Caco-2 (cell line): ENCODE data around the gene BCAS3. TPM values are rescaled to one million over a fixed set of nuclear protein-coding genes. Genes with fewer than 3 reads are reported as not detected.

Experiments
- BruUV-seq: library from RNA; stranded (reverse); fragments of 400-500 nt; replicated peaks from 2 replicates; lab custom pipeline; 2021; lab: Mats Ljungman, UMichigan
- CTCF ChIA-PET: fragments of 300-600 bp; sonication (Branson Sonifier 250); formaldehyde crosslinking; loops from one replicate; lab custom pipeline; 2022; ENCODE audit warnings: antibody characterized with exemption; lab: Charles Lee
- POLR2A ChIA-PET: fragments of 300-600 bp; sonication (Branson Sonifier 250); formaldehyde crosslinking; loops from one replicate; lab custom pipeline; 2022; ENCODE audit warnings: antibody characterized with exemption; lab: Charles Lee
- DNase-seq, 2 experiments: peaks; one replicate each; pipeline versions ENCODE4 v3.0.0 to v3.0.0-alpha.2; 2020 to 2022
- H3K27me3 ChIP-seq: replicated peaks from 2 replicates; pipeline ENCODE4 v1.6.0; 2011; ENCODE audit warnings: low read length; ENCODE audit not compliant: control insufficient read depth, insufficient read depth
- H3K36me3 ChIP-seq: 2 replicates; pipeline ENCODE4 v1.5.1; 2011; ENCODE audit warnings: low read length; ENCODE audit not compliant: control insufficient read depth, insufficient read depth
- H3K4me1 ChIP-seq: fragments of 250-450 bp; sonication (Bioruptor Pico); 2 replicates; pipeline ENCODE4 v1.5.1; 2020; ENCODE audit warnings: mild to moderate bottlenecking
- H3K4me3 ChIP-seq: 2 replicates; pipeline ENCODE4 v1.5.1; 2011; ENCODE audit warnings: low read depth, mild to moderate bottlenecking, control low read depth, low read length
- H3K9me3 ChIP-seq: fragments of 250-450 bp; sonication (Bioruptor Pico); 2 replicates; pipeline ENCODE4 v1.5.1; 2020; ENCODE audit warnings: mild to moderate bottlenecking, moderate library complexity
- H3K27ac Mint-ChIP-seq: one replicate; pipeline ENCODE4 v1.8.0; 2022; ENCODE audit warnings: mixed read lengths; ENCODE audit not compliant: unreplicated experiment
- H3K27me3 Mint-ChIP-seq: one replicate; pipeline ENCODE4 v1.8.0; 2022; ENCODE audit warnings: mixed read lengths; ENCODE audit not compliant: insufficient read depth, unreplicated experiment
- H3K36me3 Mint-ChIP-seq: one replicate; pipeline ENCODE4 v1.8.0; 2022; ENCODE audit warnings: mild to moderate bottlenecking, mixed read lengths; ENCODE audit not compliant: insufficient read depth, unreplicated experiment
- H3K4me1 Mint-ChIP-seq: one replicate; pipeline ENCODE4 v1.8.0; 2022; ENCODE audit warnings: low read depth, mixed read lengths; ENCODE audit not compliant: unreplicated experiment
- H3K4me3 Mint-ChIP-seq: one replicate; pipeline ENCODE4 v1.8.0; 2022; ENCODE audit warnings: mild to moderate bottlenecking, moderate library complexity, mixed read lengths; ENCODE audit not compliant: unreplicated experiment
- H3K9me3 Mint-ChIP-seq: one replicate; pipeline ENCODE4 v1.8.0; 2022; ENCODE audit warnings: mixed read lengths; ENCODE audit not compliant: unreplicated experiment
- intact Hi-C: fragments of 100-400 bp; cut with micrococcal nuclease; formaldehyde crosslinking; loops from one replicate; pipeline ENCODE4 v1.10.0; 2022; ENCODE audit not compliant: unreplicated experiment
- total RNA-seq: library from RNA; stranded (reverse); gene quantifications from 2 replicates; pipeline ENCODE4 v1.2.3, GENCODE V29; 2022
- TF ChIP-seq, protein P1 (sequence below), 2 experiments: fragments of 200-600 bp in 1 of 2; IDR thresholded peaks; 1 replicate in 1 of 2; 2 replicates in 1 of 2; pipeline versions ENCODE4 v1.5.1 to v1.8.0; 2011 to 2022; ENCODE audit warnings: antibody characterized with exemption in 1 of 2, control low read depth in 1 of 2, inconsistent platforms in 1 of 2, low read depth in 1 of 2, low read length in 1 of 2, mild to moderate bottlenecking in 1 of 2, moderate library complexity in 1 of 2; ENCODE audit not compliant: insufficient read depth in 1 of 2, severe bottlenecking in 1 of 2, unreplicated experiment in 1 of 2

The BCAS3 gene
- total RNA-seq, 1 experiment from 2014 or later = 44.1 TPM

DNA sequence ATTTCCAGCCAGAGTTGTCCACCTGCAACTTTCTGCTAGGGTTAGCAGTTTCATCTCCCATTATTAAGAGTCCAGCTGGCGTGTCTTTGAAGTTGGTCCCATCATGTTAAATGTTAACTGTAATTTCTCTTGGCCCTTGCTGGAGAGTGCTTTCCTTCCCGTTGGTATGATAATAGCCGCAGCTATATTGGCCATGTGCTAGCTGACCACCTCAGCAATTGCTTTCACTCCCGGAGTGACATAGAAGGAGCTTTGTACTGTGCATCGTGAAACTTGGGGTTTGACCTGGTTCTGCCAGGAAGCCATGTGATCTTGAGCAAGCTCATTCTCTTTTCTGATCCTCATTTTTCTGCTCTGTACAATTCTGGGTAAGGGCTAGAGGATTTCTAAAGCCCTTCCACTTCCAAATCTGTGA lies 641.0 kb downstream of the BCAS3 start:
- H3K4me1 Mint-ChIP-seq = peaks cover under 1% of the 10 kb centered on the region
- Histone ChIP-seq H3K36me3 (no peaks in the 10 kb centered on the region), H3K4me3 (no peak overlapping the region), H3K27me3 (no peaks in the 10 kb centered on the region), H3K9me3 (no peaks in the 10 kb centered on the region), H3K4me1 (peaks cover 2% of the 10 kb centered on the region)
- no peaks in the 10 kb centered on the region for H3K27me3 Mint-ChIP-seq
- H3K36me3 Mint-ChIP-seq = no peaks in the 10 kb centered on the region
- no peak overlapping the region for H3K27ac Mint-ChIP-seq
- ChIA-PET POLR2A (no interaction called here), CTCF (no interaction called here)
- BruUV-seq = no TSS peak
- H3K9me3 Mint-ChIP-seq = no peaks in the 10 kb centered on the region
- DNase-seq = no peak
- no peak overlapping the region for H3K4me3 Mint-ChIP-seq
- TF ChIP-seq, protein P1, sequence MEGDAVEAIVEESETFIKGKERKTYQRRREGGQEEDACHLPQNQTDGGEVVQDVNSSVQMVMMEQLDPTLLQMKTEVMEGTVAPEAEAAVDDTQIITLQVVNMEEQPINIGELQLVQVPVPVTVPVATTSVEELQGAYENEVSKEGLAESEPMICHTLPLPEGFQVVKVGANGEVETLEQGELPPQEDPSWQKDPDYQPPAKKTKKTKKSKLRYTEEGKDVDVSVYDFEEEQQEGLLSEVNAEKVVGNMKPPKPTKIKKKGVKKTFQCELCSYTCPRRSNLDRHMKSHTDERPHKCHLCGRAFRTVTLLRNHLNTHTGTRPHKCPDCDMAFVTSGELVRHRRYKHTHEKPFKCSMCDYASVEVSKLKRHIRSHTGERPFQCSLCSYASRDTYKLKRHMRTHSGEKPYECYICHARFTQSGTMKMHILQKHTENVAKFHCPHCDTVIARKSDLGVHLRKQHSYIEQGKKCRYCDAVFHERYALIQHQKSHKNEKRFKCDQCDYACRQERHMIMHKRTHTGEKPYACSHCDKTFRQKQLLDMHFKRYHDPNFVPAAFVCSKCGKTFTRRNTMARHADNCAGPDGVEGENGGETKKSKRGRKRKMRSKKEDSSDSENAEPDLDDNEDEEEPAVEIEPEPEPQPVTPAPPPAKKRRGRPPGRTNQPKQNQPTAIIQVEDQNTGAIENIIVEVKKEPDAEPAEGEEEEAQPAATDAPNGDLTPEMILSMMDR (IDR thresholded peaks at IDR 0.05; ENCODE audit: insufficient read depth in 1 of 2, low read depth in 1 of 2, low read length in 1 of 2, severe bottlenecking in 1 of 2, unreplicated experiment in 1 of 2) = no peak
- intact Hi-C loops = no loop called here

DNA sequence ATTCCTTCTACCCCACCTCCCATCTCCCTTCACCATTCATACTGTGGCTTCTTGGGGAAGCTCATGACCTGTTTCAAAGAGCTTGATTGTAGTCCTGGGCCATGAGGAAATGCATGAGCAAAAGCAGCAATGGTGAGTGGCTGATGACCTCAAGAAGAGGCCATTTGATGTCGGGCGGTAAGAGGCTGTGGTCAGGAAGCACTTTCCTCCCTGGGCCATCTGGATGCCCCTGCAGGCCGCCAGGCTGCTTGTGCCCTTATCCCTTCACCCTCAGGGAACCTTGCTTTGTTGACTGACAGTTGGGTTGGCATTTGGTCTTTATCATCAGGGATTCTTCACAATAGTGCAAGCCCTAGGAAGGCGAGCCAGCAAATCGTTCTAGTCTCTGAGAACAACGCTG lies 643.7 kb downstream of the BCAS3 start:
- Mint-ChIP-seq H3K4me3 (no peak overlapping the region), H3K27ac (no peak overlapping the region), H3K27me3 (no peaks in the 10 kb centered on the region), H3K9me3 (no peaks in the 10 kb centered on the region), H3K36me3 (no peaks in the 10 kb centered on the region), H3K4me1 (peaks cover 6% of the 10 kb centered on the region)
- no peaks in the 10 kb centered on the region for H3K27me3 ChIP-seq
- CTCF ChIA-PET = no interaction called here
- POLR2A ChIA-PET = no interaction called here
- TF ChIP-seq, protein P1 (IDR thresholded peaks at IDR 0.05; ENCODE audit: insufficient read depth in 1 of 2, low read depth in 1 of 2, low read length in 1 of 2, severe bottlenecking in 1 of 2, unreplicated experiment in 1 of 2) = no peak
- H3K36me3 ChIP-seq = no peaks in the 10 kb centered on the region
- no TSS peak for BruUV-seq
- no peak overlapping the region for H3K4me3 ChIP-seq
- no peaks in the 10 kb centered on the region for H3K9me3 ChIP-seq
- H3K4me1 ChIP-seq = peaks cover 5% of the 10 kb centered on the region; the same call in 1 of the 2 replicates
- intact Hi-C loops = no loop called here
- DNase-seq = no peak

DNA sequence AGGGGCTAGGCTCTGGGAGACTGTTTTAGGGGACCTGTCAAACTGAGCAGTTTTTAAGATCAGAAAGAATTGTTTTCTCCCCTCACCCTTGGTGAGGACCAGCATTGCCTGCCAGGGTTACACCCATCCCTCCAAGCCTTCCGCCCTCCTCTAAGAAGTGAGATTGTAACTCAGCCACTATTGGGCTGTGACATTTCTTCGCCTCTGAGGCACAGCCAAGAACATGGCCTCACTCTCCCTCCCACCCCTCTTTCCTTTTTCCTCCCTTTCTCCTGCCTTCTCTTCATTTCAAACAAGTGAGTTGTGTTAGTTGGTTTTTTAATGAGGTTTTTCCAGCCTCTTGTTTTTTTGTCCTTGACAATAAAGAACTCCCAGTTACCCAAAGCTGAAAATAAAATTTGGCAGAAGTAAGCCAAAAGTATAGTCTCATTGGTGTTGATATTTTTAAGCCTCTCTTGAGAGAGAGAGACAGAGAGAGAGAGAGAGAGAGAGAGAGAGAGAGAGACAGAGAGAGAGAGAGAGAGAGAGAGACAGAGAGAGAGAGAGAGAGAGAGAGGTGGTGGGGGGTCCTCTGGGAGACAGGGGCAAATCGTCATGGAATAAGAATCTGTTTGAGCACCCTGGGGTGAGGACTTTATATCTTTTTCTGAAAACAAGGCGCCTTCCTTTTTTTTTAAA lies 644.8 kb downstream of the BCAS3 start:
- H3K9me3 ChIP-seq = no peaks in the 10 kb centered on the region
- no peak overlapping the region for H3K4me3 ChIP-seq
- H3K36me3 Mint-ChIP-seq = no peaks in the 10 kb centered on the region
- CTCF ChIA-PET = no interaction called here
- H3K4me3 Mint-ChIP-seq = no peak overlapping the region
- peaks cover 6% of the 10 kb centered on the region for H3K4me1 Mint-ChIP-seq
- no peak overlapping the region for H3K27ac Mint-ChIP-seq
- DNase-seq = no peak
- peaks cover 5% of the 10 kb centered on the region; the same call in 1 of the 2 replicates for H3K4me1 ChIP-seq
- intact Hi-C loops = no loop called here
- no peaks in the 10 kb centered on the region for H3K27me3 Mint-ChIP-seq
- no peaks in the 10 kb centered on the region for H3K27me3 ChIP-seq
- no peaks in the 10 kb centered on the region for H3K9me3 Mint-ChIP-seq
- TF ChIP-seq, protein P1 (IDR thresholded peaks at IDR 0.05; ENCODE audit: insufficient read depth in 1 of 2, low read depth in 1 of 2, low read length in 1 of 2, severe bottlenecking in 1 of 2, unreplicated experiment in 1 of 2) = no peak
- no peaks in the 10 kb centered on the region for H3K36me3 ChIP-seq
- POLR2A ChIA-PET = interaction anchor here (0.7 kb wide), 1 partner anchor 69 kb away, joined by 6 read pairs; no protein-coding TSS in a partner anchor
- BruUV-seq = no TSS peak
